ENCODE results near the gene MCRIP1.
A peak's percentile ranks its signal among the peaks of the same experiment; 100 is the strongest.
"Not testable (repeated sequence)": the region's sequence is repeated elsewhere in the genome, so short reads cannot be mapped to it uniquely, and the experiment has no call there.

MCRIP1 gene

DNA sequence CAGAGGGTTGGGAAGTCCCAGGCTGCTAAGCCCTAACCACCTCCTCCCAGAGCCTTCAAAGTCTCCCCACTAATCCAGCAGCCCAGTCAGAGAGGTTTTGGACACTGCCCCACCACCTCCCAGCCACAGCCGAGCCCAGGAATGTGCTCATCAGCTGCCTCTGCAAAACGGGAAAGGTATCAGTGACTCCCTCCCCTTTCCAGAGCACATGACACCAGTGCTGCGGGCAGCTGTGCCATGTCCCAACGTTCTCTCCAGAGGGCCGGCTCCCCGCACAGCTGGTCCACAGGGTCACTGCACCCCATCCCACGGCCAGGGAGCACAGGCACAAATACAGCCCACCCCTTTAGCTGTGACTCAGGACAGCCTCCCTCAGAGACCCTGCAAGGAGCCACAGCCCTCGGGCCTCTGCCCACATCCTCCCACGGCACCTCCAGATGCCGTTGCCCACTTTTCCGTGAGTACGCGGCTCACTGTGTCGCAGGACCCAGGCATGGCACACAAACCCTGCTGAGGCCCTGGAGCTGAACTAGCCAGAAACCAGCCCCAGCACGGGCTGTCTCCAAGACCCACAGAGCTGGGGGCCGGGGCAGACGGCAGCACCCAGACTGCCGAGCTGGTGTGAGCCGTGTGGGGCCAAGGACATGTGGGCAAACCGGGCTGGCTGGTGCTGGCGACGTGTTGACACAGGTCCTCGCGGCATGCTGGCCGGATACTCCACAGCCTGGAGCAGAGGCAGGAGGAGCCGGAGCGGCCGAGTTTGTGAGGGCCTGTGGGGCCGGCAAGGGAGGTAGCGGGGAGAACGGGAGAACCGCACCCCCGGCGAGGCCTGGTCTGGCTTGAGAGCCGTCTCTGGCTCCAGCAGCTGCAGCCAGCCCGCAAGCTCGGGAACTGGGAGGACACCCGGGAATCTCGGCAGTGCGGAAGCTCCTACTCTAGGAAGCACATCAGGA, 8.0 kb upstream of the MCRIP1 start:
- peak; percentile 76 for DNase-seq

DNA sequence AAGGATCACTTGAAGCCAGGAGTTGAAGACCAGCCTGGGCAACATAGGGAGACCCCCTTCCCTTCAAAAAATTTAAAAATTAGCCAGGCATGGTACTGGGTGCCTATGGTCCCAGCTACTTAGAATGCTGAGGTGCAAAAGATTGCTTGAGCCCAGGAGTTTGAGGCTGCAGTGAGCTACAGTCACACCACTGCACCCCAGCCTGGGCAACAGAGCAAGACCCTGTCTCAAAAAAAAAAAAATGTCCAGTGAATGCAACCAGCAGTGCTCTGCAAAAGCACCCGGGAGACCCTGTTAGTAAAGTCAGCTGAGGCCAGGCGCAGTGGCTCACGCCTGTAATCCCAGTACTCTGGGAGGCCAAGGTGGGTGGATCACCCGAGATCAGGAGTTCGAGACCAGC, 7.0 kb upstream of the MCRIP1 start:
- not testable (repeated sequence) for DNase-seq

DNA sequence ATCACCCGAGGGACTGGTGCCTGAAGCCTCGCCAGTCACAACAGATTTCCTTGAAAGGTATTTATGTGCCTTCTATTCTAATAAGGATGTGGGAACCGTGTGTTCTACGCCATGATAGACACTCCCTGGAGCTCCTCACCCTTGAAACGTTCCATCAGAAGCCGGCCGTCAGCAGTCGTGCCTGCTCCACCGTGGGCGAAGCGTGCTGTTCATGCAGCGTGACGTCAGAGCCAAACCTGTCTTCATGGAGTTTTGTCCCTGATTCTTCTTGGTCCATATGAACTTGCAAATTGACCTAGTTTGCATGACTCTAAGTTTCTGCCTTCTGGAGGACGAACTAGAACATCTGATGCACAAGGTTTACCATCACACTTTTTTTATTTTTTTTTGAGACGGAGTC, 6.2 kb upstream of the MCRIP1 start:
- no peak for DNase-seq

DNA sequence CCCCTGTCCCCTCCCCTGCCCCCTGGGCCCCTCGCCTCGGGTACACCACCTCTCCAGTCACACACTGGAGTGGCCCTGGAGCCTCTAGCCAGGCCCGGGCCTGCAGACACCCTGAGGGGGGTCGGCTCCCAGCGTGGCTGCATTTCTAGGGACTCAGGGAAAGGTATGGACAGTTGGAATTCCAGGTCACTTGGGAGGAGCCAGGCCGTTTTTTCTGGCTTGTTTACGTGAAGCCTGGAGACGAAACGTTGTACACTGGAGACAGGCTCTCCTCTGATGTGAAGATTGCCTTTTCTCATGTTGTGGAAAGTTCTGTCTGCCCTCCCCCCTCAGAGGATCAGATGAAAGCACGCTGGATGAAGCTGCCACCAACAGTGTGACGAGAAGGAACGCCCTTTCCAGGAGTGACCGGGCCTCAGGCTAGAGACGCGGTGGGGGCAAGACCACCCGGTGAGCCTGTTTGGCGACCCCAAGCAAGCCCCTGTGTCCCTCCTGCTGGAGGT, 5.7 kb upstream of the MCRIP1 start:
- peak; percentile 94 for DNase-seq

DNA sequence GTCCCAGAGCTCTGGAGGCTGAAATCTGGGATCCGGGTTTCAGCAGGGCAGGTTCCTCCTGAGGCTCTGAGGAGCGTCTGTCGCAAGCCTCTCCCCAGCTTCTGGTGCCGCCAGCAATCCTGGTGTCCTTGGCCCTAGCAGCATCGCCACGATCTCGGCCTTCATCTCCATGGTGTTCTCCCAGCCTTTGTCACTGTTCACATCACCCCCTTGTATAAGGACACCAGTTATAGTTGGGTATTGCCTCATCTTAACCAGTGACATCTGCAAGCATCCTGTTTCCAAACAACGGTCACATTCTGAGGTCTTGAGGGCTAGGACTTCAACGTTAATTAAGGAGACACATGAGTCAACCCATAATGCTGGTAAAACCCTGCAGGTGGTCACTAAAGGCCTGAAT, 4.5 kb upstream of the MCRIP1 start:
- DNase-seq = no peak

DNA sequence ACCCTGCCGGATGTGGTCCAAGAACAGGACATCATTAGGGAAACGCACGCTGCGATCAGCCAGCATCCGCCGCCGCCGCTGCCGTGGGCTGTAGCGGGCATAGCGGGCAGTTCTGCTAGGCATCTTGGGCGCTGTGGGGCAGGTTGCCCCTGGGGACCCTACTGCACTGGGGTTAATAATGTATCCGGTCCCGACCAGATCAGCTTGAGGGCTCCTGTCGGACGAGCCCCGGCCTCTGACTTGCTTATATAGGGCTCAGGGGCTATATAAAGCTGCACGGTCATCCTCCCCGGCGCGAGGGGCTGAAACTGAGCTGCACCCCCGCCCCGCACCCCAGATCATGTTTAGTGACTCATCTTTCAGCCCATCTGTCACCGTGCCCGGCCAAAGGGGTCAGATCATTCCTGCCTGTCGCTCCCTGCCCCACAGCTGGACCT, 1.8 kb upstream of the MCRIP1 start, which contains the start of gene PPP1R27:
PPP1R27 (minus strand) TSS at position 220 of the 437 bp plus-strand sequence; CDS start at position 123, 97 bp downstream.
- no peak for DNase-seq

DNA sequence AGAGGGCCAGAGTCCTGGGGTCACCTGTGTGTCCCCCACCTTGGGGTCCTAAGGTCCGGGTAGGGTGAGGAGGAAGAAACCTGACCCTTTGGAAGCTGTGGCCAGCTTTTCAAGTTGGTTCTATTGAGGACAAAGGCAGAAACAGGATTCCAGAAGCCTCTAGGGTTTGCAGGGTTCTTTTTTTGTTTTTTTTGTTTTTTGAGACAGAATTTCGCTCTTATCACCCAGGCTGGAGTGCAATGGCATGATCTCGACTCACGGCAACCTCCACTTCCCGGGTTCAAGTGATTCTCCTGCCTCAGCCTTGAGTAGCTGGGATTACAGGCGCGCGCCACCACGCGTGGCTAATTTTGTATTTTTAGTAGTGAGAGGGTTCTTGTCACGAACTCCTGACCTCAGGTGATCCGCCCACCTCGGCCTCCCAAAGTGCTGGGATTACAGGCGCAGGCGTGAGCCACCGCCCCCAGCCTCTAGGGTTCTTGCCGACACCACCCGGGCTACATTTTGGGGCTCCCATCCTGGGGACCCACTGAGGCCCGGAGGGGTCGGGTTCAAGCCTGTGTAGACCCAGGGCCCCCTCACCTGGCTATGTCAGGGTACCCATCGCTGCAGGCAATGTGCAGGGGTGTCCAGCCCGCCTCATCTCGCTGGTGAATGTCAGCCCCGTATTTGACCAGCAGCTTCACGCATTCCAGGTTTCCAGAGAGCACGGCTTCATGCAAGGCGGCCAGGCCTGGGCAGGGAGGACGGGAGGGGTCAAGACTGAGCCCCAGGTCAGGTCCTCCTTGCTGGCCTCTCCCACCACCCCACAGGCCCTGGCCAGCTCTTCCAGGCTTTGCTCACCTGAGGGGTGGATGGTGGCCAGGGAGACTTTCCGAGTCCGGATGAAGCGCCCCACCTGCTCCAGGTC, 1.1 kb upstream of the MCRIP1 start:
- no peak for DNase-seq

DNA sequence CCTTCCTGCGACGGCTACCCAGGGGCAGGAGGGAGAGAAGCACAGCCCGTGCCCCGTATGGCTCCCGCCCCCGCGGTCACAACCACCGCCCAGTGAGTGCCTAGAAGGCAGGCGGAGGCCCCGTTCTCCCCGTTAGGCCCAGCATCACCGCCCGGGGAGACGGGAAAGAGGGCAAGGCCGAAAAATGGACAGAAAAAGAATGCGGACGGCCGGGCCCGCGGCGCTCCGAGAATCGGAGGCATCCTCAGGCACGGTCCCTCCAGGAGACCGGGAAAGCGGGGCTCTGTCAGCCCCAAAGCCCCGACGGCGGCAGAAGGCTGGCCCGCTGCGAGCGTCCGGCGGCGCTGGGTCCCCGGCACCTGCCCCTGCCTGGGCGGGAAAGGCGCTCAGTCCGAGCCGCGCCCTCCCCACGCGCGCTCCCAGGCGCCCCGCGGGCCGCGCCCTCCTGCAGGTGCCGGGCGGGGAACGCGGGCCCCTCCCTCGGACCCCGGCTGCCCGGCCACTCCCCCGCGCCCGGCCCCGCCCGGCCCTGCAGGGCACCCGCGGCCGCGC, 407 bp downstream of the MCRIP1 start:
- peak; percentile 73 for DNase-seq

DNA sequence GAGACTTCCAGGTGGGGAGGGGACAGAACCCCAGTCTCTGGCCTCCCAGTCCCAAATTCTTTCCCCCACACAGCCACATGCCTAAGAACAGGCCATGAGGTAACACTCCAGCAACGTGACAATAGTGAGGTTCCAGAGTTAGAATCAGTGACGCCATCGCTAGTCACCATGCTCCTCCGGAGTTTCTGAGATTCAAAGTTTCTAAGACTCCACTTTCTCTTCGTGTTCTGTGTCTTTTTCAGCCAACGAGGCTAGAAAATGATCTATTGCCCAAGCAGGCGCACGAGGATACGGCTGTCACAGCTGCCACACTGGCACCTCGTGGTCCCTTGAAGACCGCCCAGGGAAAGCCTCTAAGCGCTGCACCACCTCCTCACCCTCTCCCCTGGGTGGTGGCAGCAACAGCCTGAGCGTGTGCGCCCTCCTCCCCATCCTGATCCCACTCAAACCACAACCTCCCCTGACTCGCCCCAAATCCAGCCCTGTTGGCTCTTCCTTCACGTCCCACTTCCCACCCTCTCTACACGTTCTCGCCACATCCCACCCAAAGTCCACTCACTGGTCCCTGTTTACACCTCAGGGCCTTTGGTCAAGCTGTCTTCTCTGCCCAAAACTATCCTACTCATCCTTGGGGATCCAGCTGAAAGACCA, 1.0 kb downstream of the MCRIP1 start:
- DNase-seq = no peak

DNA sequence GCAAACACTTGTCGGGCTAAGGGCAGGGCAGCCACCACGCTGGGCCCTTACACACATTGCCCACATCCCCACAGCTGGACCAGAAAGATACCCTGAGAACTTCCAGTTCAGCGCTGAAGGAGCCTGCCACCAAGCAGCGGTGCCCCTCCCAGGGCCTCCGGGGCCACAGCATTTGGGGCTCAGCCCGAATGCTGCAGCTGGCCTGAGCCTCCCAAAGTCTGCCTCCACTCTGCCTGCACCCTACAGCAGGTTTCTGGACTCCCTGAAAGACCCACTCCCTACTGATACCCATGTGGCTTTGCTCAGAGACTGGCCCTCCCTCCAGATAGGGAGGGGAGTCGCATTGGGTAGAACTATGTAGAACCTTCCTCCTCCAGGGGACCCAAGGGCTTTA, 1.5 kb downstream of the MCRIP1 start:
- no peak for DNase-seq

DNA sequence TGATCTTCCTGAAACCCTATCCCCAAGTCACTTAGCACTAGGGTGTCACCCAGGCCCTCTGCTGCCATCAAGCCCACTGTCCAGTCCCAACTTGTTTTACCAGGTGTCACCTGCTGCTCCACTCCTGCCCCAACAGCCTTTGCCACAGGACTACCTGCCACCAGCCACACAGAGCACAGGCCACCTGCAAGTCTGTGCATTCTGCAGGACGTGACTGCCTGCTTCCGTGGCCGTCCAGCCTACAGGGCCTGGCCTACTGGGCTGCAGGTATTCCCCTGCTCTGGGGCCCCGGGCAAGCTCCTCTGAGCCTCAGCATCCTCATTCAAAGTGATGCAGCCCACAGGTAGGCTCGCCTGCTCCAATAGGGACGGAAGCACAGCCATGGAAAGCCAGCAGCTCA, 3.2 kb downstream of the MCRIP1 start:
- DNase-seq = no peak

DNA sequence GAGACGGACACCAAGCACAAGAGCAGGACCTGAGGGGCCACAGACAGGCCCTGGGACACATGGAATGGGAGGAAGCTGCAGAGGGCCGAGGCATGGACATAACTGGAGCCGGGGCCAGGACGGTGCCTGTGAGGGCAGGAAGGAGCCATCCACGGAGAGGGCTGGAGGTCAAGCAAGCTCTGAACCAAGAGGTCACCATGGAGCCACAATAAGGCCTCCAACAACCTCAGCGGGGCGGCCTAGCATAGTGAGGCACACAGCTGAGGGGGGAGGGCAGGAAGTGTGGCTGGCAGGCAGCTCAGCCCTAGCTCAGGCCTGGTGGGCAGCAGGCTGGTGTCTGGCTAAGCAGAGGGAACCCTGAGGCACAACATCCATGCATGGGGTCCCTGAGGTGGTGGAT, 4.4 kb downstream of the MCRIP1 start:
- no peak for DNase-seq

DNA sequence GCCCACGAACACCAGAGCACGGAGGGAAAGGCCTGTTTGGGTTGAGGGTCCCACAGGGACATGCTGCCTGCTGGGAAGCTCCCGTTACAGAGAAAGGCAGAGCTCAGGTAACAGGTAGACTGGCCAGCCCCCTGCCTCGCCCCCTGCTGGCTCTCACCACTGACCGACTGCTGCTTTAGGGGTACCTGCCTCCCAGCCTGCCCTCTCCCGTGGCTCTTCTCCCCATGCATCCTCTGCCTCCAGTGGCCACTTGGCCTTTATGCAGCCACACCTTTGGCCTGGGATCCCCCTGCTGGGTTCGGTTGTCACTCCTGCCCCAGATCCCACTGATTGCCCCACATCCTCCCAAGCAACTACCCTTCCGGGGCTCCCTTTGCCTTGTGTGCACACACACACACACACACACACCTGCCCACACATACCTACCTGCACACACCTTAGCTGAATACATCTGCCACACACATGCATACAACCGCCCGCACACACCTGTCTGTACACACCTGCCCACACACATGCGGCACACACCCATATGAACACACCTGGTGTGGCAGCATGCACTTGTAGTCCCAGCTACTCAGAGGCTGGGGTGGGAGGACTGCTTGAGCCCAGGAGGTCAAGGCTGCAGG, 7.1 kb downstream of the MCRIP1 start:
- DNase-seq = no peak

DNA sequence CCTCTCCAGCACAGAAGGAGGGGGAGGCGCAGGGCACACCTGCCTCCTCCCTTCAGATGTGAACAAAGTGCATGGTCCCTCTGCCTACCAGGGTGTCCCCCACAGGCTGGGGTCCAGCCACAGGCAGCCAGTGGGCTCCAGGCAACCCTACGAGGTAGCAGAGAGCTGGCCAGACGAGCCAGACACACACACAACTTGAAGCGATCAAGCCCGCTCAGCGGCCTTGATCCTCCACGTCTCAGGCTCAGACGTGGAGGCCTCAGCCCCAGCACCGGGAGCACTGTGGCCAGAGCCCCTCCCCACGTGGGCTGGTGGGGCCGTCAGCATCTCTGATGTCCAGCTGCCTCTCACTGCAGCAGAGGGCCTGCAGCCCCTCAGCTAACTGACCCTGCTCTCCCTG, 8.5 kb downstream of the MCRIP1 start:
- DNase-seq = no peak

DNA sequence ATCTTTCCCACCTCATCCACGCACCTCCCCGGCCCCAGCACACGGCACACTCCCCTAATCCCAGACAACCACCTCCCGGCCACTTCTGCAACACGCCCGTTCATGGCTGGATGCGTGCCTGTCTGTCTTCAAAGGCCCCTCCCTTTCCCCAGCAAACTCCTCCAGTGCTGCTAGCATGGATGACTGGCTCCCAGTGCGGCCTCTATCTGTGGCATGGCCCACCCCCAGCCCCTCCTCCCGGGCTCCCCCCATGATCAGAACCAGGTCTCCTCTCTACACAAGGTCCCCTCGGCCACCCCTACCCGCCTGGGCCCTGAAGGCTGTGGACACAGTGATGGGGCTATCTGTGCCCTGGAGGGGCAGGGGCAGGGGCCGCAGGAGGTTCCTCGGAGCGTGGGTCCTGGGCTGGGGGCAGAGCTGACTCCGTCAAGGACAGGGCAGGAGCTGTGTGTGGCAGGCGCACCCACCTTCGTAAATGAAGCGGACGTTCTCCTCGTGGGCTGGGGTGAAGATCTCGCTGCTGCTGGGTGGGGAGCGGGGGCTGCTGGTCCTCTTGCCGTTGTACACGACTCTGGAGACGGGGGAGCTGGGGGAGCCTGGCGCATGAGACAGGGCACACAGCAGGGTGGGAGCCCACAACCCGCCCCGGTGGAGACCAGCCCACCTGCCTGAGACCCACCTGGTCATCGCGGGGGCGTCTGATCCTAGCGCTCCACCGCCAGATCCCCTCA, 9.1 kb downstream of the MCRIP1 start:
- no peak for DNase-seq

DNA sequence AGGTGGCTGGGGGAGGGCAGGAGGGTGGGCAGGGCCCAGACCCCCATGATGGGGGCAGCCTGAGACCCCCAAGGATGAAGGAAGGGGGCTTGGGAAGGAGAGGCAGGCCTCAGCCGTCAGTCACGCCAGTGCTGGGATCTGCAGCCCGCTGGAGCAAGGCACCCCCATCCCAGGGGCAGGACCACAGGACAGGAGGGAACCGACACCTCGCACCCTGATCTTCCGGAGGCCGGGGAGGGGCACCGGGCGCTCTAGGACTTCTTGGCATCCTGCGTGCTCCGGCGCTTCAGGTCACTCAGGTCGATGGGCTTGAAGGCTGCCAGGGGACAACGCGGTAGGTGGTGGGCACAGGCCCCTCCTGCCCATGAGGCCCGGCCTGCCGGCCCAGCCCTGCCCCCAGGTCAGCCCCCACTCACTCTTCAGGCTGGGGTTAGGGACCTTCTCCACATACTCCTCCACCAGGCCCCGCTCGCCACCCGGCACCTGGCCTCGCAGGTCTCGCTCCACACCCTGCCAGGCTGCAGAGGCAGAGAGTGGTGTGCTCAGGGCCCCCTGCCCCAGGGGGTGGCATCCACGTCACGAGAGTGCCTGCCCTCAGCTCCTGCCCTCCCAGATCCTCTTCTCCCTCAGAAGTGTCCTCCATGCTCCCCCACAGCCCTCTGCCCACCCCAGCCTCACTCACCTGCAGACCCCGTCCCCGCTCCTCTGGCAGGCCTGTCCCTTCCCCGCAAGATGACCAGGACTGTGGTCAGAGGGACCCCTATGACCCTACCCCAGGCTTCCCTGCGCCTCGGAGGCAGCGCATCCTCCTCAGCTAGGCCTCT, 9.9 kb downstream of the MCRIP1 start:
- DNase-seq = no peak

DNA sequence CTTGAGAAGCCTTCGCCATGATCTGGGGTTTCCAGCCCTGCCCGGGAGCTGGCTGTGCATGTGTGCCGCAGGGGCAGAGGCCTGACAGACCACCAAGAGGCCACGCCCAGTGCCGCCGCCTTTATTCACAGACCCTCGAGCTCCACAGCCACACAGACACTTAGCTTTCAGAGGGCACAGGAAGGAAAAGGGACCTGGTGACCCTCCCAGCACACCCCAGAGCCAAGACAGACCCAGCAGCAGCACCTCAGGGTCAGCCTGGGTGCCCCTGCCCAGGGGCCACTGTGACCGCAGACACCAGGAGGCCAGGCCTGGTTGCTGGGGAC, 10.8 kb downstream of the MCRIP1 start:
- no peak for DNase-seq

DNA sequence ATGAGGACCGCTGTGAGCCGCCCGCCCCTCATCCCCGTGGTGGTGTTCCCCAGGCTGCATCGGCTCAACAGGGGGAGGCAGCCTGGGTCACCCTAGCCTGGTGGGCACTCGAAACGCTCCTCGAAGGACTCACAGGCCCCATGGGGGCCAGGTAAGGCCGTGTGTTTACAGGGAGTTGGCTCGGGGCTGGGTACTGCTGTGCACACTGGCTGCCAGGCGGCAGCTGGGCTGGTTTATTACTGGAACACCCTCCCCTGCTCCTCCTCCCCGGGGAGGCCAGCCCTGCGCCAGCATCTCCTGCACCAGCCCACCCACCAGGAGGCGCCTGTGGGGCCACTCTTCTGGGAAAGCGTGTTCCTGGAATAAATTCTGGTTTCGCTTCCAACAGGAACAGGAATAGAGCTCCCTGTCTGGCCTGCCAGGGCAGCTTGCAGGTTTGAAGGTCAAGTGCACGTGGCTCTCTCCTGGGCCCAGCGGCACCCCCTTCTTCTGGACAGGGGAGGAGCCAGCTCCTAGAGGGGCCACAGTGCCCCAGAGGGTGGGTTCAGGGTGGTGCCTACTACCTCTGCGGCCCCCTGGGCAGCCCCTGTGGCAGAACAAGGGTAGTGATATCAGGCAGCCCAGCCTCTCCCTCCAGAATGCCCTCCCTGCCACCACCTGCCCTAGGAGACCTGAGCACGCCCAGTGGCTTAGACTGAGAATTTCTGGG, 11.3 kb downstream of the MCRIP1 start:
- DNase-seq = peak; percentile 94

DNA sequence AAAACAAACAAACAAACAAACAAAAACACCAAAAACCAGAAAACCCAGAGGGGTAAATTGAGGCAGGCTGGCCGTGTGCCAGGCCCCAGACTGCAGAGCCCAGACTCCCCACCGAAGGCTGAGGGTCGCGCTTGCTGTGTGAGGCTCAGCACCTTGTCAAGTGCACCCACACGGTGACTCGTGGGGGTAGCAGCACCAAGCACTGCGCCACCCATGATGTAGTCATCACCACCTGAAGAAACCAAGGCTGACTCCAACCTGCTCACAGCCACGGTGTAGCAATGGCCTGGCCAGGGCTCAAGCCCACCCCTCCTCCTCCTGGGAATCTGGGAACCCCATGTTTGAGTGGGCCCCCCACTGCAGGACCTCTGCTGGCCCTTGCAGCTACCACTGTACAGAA, 11.9 kb downstream of the MCRIP1 start:
- DNase-seq = no peak

DNA sequence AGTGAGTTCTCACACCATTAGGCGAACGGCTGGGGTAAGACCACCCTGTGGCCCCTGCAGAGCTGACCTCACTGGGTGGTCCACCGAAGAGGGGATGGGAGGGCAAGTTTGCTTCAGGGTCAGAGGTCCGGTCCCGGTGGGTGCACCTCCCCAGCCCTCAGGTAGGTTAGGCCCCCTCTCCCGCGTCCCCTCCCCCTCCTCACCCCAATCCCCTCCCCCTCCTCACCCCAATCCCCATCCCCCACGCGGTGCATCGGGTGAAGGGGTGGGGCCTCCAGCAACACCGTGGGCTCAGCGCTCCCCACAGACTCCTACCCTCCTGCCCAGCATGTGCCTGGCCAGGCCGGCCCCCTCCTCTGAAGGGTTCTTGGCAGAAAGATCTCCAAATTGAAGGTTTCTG, 13.4 kb downstream of the MCRIP1 start:
- DNase-seq = no peak
